ENCODE measurements around the gene SLC22A6.

SLC22A6 gene

DNA sequence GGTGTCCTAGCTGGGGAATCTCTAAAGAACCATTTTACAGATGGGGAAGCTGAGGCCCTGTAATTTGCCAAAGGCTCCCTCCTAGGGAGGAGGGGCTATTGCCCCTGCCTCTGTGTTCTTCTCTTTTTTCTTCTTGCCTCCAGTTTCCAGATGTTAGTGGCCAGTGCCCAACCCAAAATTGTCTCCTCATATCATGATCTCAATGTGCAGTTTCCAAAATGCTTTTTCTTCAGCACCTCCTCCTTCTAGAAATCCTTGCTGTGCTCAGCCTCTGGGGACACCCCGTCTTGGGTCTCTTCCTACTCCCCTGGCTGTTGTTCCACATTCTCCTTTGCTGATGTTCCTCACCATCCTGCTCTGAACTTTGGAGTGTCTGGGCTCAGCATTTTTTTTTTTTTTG lies 54.1 kb downstream of the SLC22A6 start:
- no peak overlapping the region for H3K9ac ChIP-seq (ENCODE audit: low read length)
- H3K27me3 ChIP-seq (replicated peaks; ENCODE audit: insufficient read depth, low read length): peaks cover 52% of the 10 kb centered on the region
- no peak overlapping the region for H2AFZ ChIP-seq (ENCODE audit: low read length)
- no peaks in the 10 kb centered on the region for H3K9me3 ChIP-seq (replicated peaks; ENCODE audit: insufficient read depth, low read length)
- H3K4me2 ChIP-seq (ENCODE audit: low read depth, low read length): no peak overlapping the region
- H3K27ac ChIP-seq (ENCODE audit: low read length): no peak overlapping the region
- no peaks in the 10 kb centered on the region for H4K20me1 ChIP-seq (ENCODE audit: insufficient read depth, low read length)
- no peak overlapping the region for H3K4me3 ChIP-seq (ENCODE audit: low read length)
- no peaks in the 10 kb centered on the region for H3K36me3 ChIP-seq (replicated peaks; ENCODE audit: insufficient read depth, low read length)
- no peak for DNase-seq
- TF ChIP-seq EZH2phosphoT487 (IDR thresholded peaks at IDR 0.05; ENCODE audit: low read length) (no peak), CTCF (IDR thresholded peaks at IDR 0.05; ENCODE audit: low read length) (no peak), EZH2 (optimal IDR thresholded peaks at IDR 0.05; ENCODE audit: low read depth, low read length) (no peak)
- no peaks in the 10 kb centered on the region for H3K79me2 ChIP-seq (ENCODE audit: low read length)
- no peaks in the 10 kb centered on the region for H3F3A ChIP-seq (ENCODE audit: insufficient read depth, low read length)
- H3K4me1 ChIP-seq (ENCODE audit: low read length): no peaks in the 10 kb centered on the region
- H3K9me2 ChIP-seq (replicated peaks; ENCODE audit: insufficient read depth, low read length): no peaks in the 10 kb centered on the region

DNA sequence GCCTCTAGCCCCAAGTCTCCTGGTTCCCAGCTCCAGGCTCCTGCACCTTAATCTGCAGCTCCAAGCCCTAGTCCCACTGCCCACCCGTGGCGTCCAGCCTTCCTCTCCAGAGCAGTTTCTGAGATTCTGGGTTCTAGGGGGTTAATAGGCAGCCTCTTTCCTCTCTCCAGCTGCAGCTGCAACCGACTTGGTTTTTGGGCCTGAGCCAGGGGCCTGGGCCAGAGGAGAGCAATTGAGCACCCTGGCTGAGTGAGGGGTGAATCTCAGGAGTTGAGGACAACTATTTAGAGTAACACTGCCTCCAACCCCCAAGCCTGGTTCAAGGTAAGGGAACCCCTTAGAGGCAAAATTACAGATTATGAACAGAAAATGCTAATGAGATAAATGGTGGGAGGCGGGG lies 54.6 kb downstream of the SLC22A6 start:
- Histone ChIP-seq H3K4me1 (ENCODE audit: low read length) (no peaks in the 10 kb centered on the region), H3K79me2 (ENCODE audit: low read length) (no peaks in the 10 kb centered on the region), H3K9me3 (replicated peaks; ENCODE audit: insufficient read depth, low read length) (no peaks in the 10 kb centered on the region), H3K27me3 (replicated peaks; ENCODE audit: insufficient read depth, low read length) (peaks cover 57% of the 10 kb centered on the region), H3K36me3 (replicated peaks; ENCODE audit: insufficient read depth, low read length) (no peaks in the 10 kb centered on the region), H3K9ac (ENCODE audit: low read length) (no peak overlapping the region), H2AFZ (ENCODE audit: low read length) (no peak overlapping the region), H3K4me2 (ENCODE audit: low read depth, low read length) (no peak overlapping the region), H3K27ac (ENCODE audit: low read length) (no peak overlapping the region), H3K9me2 (replicated peaks; ENCODE audit: insufficient read depth, low read length) (no peaks in the 10 kb centered on the region), H3F3A (ENCODE audit: insufficient read depth, low read length) (no peaks in the 10 kb centered on the region), H4K20me1 (ENCODE audit: insufficient read depth, low read length) (no peaks in the 10 kb centered on the region), H3K4me3 (ENCODE audit: low read length) (no peak overlapping the region)
- TF ChIP-seq EZH2phosphoT487 (IDR thresholded peaks at IDR 0.05; ENCODE audit: low read length): no peak
- no peak for DNase-seq

GRCh38 chr11:62928011-62928410 lies 56.8 kb downstream of the SLC22A6 start:
- H3K36me3 ChIP-seq (replicated peaks; ENCODE audit: insufficient read depth, low read length): no peaks in the 10 kb centered on the region
- H3K4me1 ChIP-seq (ENCODE audit: low read length): peaks cover 7% of the 10 kb centered on the region; the same call in 1 of the 2 replicates
- no peak for TF ChIP-seq CTCF (IDR thresholded peaks at IDR 0.05; ENCODE audit: low read length)
- H3K27ac ChIP-seq (ENCODE audit: low read length): no peak overlapping the region
- no peak overlapping the region for H3K9ac ChIP-seq (ENCODE audit: low read length)
- H3K4me3 ChIP-seq (ENCODE audit: low read length): no peak overlapping the region
- H3K79me2 ChIP-seq (ENCODE audit: low read length): no peaks in the 10 kb centered on the region
- no peak overlapping the region for H2AFZ ChIP-seq (ENCODE audit: low read length)
- H3K4me2 ChIP-seq (ENCODE audit: low read depth, low read length): no peak overlapping the region
- no peak for DNase-seq
- H3K9me2 ChIP-seq (replicated peaks; ENCODE audit: insufficient read depth, low read length): no peaks in the 10 kb centered on the region
- H4K20me1 ChIP-seq (ENCODE audit: insufficient read depth, low read length): no peaks in the 10 kb centered on the region
- H3F3A ChIP-seq (ENCODE audit: insufficient read depth, low read length): no peaks in the 10 kb centered on the region
- no peaks in the 10 kb centered on the region for H3K9me3 ChIP-seq (replicated peaks; ENCODE audit: insufficient read depth, low read length)
- peaks cover 71% of the 10 kb centered on the region for H3K27me3 ChIP-seq (replicated peaks; ENCODE audit: insufficient read depth, low read length)

DNA sequence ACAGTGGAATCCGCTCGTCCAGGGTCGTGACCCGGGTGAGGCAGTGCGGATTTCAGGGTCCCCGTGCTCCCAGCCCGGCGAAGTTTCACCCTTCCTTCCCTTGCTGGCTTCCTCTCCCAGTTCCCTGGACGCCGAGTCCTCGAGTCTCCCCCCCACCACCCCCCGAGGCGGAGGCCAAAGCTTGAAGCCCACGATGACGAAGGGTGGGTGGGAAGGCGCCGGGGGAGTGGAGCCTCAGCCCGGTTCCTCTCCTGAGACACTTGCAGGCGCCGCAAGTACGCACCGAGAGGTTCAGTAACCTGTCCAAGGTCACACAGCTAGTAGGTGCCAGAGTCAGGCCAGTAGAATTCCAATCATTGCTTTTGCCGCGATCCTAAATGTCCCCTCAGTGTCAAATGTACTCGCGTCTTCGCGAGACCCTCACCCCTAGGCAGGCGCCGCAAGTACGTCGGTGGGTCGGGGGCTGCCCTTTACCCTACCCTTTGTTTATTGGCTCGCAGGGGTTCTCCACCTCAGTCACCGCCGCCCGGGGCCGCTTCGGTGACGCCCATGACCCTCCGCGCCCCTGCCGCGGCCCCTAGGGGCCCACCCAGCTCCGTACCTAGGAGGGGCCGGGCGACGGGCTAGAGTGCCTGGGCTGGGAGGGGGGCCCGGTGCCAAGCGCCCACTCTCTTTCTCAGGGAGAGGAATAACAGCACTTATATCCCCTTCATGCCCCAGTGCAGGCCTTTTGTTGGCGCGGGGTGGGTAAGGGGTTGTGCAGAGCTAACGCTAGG lies 57.9 kb downstream of the SLC22A6 start:
- Histone ChIP-seq H3K4me1 (ENCODE audit: low read length) (peaks cover 7% of the 10 kb centered on the region; the same call in 1 of the 2 replicates), H3K4me2 (ENCODE audit: low read depth, low read length) (no peak overlapping the region), H3K9me2 (replicated peaks; ENCODE audit: insufficient read depth, low read length) (no peaks in the 10 kb centered on the region), H3K4me3 (ENCODE audit: low read length) (no peak overlapping the region), H3K9me3 (replicated peaks; ENCODE audit: insufficient read depth, low read length) (no peaks in the 10 kb centered on the region), H2AFZ (ENCODE audit: low read length) (no peak overlapping the region), H3K27ac (ENCODE audit: low read length) (no peak overlapping the region), H3K79me2 (ENCODE audit: low read length) (no peaks in the 10 kb centered on the region), H3K27me3 (replicated peaks; ENCODE audit: insufficient read depth, low read length) (peaks cover 82% of the 10 kb centered on the region), H4K20me1 (ENCODE audit: insufficient read depth, low read length) (no peaks in the 10 kb centered on the region), H3K9ac (ENCODE audit: low read length) (no peak overlapping the region), H3K36me3 (replicated peaks; ENCODE audit: insufficient read depth, low read length) (no peaks in the 10 kb centered on the region), H3F3A (ENCODE audit: insufficient read depth, low read length) (no peaks in the 10 kb centered on the region)
- DNase-seq: no peak
- TF ChIP-seq EZH2phosphoT487 (IDR thresholded peaks at IDR 0.05; ENCODE audit: low read length) (no peak), EZH2 (optimal IDR thresholded peaks at IDR 0.05; ENCODE audit: low read depth, low read length) (no peak), CTCF (IDR thresholded peaks at IDR 0.05; ENCODE audit: low read length) (no peak)

All from MM.1S (cell line).